Fibroblast of mammary gland (primary cell): ENCODE measurements around the gene MARK3.
"Not testable (repeated sequence)": the region's sequence is repeated elsewhere in the genome, so short reads cannot be mapped to it uniquely, and the experiment has no call there.

ENCODE experiments used
- DNase-seq: peaks from one replicate; pipeline ENCODE4 v3.0.0-alpha.2; 2010; ENCODE audit warnings: low read depth
- H3K4me3 ChIP-seq: 2 replicates; pipeline ENCODE4 v1.5.1; 2011; ENCODE audit warnings: low read depth, mild to moderate bottlenecking, low read length, moderate library complexity; ENCODE audit not compliant: control insufficient read depth
- TF ChIP-seq, protein P1 (sequence below): conservative IDR thresholded peaks from 2 replicates; pipeline ENCODE4 v1.5.1; 2011; ENCODE audit warnings: low read depth, low read length, inconsistent platforms; ENCODE audit not compliant: control insufficient read depth, insufficient read depth

MARK3 gene

DNA sequence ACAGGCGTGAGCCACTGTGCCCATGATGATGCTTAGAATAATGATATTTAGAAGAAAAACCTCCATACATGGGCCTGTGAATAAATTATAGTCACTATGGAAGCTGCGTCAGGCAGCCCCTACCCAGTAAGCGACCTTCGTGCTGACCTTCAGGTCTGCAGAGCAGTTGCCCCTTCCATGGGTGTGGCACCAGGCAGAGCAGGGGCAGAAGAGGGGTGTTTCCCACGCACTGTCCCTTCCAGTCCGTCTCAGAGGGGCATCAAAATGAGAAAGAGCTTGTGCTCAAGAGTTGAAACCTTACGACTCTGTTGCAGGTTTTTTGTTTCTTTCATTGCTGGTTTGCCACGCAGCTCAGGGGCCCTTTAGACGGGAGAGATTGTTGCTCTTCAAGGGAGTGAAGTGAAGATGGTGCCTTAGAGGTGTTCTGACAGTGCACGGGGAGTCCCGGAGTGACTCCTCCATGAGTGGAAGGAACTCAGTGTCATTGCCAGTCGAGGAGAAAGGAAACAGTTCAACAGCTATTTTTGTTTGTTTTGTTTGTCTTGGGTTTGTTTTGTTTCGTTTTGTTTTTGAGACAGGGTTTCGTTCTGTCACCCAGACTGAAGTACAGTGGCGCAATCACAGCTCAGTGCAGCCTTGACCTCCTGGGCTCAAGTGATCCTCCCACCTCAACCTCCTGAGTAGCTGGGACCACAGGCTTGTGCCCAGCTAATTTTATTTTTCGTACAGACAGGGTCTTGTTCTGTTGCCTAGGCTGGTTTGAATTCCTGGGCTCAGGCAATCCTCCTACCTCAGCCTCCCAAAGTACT is 123.5 kb downstream of the MARK3 start:
- DNase-seq, result no peak
- TF ChIP-seq, protein P1, sequence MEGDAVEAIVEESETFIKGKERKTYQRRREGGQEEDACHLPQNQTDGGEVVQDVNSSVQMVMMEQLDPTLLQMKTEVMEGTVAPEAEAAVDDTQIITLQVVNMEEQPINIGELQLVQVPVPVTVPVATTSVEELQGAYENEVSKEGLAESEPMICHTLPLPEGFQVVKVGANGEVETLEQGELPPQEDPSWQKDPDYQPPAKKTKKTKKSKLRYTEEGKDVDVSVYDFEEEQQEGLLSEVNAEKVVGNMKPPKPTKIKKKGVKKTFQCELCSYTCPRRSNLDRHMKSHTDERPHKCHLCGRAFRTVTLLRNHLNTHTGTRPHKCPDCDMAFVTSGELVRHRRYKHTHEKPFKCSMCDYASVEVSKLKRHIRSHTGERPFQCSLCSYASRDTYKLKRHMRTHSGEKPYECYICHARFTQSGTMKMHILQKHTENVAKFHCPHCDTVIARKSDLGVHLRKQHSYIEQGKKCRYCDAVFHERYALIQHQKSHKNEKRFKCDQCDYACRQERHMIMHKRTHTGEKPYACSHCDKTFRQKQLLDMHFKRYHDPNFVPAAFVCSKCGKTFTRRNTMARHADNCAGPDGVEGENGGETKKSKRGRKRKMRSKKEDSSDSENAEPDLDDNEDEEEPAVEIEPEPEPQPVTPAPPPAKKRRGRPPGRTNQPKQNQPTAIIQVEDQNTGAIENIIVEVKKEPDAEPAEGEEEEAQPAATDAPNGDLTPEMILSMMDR, result no peak
- H3K4me3 ChIP-seq, result no peak overlapping the region

DNA sequence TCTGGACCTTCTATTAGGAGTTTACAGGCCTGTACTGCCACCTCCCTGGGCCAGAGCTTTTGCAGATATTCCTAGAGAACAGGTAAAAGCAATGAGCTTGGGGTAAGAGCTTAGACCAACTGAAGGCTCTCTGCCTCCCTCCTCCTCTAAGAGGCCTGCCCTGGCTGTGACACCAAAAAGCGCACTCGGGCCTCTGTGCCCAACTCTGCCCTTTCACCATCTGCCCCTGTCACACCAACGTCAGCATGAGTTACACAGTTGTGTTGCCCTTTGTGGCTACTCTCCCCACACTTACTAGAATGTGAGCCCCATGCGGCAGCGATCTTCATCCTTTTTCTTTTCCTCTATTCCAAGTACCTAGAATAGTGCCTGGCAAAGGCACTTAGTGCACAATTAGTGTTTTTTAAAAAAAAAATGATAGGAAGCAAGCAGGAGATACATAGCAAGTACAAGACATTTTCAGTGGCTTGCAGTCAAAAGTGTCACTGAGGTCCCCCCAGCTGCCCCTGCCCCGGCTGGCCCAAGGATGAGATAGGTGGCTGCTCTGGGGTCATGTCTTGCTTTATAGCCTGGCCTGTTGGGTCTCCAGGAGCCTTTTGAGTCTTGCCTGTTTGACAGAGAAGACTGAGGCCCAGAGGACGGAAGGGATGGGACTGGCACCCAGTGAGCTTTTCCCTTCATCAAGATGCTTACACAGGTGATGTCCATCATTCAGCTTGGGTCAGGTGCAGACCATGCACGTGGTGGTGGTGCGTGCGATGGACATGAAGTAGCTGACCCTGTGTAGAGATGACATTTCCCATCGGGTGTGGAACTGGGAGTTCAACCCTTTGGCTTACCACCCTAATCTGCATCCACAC is 124.9 kb downstream of the MARK3 start:
- H3K4me3 ChIP-seq, result no peak overlapping the region
- TF ChIP-seq, protein P1, result no peak
- no peak for DNase-seq

DNA sequence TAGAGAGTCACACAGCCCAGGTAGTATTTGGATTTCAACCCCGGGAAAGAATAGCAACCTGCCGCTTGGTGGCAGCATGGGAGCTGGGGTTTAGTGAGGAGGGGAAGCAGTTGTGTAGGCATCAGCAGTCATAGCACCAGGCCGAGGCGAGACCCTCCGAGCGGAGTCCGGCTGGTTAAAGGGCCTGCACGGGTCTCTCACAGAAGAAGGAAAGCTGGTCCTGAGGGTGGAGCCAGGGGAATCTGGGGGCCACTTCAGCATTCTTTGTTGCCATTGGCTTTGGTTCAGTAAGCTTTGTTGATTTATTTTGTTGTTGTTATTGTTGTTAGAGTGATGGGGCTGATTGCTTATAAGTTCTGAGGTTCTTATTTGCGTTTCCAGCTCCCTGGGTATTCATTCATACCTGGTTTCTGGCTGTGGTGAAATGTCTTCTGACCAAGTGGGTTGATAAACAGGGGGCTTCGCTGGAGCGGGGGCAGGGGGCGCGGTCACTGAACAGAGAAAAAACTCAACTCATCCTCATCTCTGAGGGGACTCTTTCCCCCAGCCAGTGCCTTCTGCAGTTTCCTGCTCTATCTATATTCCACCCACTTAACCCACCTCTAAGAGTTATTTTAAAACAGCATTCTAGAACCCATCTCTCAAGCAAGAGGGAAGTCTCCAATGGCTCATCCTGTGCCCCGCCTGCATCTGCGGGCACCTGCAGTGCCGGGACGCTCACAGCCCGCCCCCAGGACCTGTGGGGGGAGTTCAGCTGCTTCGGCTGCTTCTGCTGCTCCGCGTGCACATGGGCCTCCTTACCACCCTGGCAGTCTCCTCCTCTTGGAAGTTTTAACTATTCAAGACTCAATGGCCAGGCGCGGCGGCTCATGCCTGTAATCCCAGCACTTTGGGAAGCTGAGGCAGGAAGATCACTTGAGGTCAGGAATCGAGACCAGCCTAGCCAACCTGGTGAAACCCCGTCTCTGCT is 125.8 kb downstream of the MARK3 start:
- no peak for DNase-seq
- H3K4me3 ChIP-seq, result no peak overlapping the region
- TF ChIP-seq, protein P1, result no peak

DNA sequence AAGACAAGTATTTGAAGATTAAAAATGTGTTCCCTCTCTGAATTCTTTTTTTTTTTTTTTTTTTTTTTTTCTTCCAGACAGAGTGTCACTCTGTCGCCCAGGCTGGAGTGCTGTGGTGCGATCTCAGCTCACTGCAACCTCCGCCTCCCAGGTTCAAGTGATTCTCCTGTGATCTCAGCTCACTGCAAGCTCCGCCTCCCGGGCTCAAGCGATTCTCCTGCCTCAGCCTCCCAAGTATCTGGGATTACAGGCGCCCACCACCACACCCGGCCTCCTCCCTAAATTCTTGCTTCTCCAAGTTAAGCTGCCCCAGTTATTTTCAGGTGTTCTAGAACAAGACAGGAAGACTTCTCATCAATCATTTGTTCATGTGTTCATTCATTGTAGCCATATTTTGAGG is 127.0 kb downstream of the MARK3 start:
- H3K4me3 ChIP-seq, DNase-seq: not testable (repeated sequence)

DNA sequence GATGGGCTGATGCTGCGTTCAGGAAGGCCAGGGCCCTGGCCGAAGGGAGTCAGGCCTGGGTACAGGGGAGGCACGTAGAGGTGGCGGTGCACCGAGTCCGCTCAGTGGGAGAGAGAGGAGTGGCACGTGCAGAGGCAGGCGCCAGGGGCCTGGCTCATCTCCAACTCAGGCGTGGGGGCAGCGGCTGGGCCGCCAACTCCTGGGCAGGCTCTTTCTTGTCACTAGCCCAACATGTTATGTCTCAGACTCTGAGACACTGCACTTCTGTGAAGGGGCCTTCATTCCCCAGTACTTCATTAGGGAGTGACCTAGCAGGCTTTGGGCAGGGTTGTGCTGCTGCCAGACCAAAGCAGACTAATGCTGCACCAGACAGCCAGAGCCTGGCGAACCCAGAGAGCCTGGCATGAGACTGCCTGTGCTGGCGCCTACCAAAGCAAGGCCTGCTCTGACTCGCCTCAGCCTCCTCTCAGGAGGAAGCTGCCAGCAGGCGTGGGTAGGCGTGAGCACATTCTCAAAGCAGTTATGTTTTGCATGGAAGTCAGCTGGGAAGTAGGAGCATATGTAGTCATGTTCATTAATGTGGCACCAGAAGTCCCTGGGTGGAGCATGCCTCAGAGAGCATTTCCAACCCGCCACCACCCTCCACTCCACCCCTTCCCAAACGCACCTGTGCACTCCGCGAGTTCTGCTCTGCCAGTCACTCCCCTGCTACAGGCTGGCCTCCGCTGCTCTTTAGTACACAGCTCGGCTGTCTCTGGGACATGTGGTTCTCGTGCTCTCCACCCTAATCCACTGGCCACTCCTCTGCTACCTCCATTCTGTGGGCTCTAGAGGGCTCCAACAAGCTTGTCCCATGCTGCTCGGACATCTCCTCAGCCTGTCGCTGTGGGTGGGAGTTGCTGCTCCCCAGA is 127.7 kb downstream of the MARK3 start:
- TF ChIP-seq, protein P1, result no peak
- H3K4me3 ChIP-seq, result no peak overlapping the region
- peak; percentile 80 for DNase-seq

DNA sequence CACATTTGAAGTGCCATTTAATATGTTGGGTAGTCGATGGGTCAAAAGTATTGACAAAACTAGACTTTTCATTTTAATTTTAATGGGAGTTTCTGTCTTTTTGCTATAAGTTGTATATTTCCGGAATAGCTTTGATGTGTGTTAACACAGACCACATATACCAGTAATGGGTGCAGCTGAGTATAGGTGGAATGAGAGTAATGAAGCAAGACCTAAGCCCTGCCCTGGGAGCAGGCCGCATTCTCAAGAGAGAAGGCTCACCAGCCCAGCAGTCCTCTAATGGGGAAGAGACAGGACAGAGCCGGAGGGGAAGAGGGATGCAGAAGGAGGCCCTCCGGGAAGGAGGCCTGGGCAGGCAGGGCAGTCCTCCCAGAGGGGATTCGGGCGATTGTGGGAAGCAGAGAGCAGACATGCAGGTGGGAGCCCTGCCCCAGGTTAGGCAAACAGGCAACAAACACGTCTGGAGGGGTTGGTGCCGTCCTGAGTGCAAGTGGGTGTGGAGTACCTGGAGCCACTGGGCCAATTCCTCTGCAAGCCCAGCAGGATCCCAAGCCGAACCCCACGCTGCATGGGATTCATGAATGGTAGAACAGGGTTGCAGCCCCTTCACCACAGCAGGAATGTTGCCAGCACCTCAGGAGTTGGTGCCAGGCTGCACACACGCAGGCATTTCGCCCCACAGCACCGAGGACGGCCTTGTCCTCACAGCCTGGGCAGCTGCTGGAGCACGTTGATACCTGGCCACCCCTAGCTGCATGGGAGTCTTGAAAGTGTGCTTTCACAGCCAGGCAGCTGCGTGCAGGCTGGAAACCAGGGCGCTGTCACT is 129.6 kb downstream of the MARK3 start:
- H3K4me3 ChIP-seq, result no peak overlapping the region
- no peak for DNase-seq
- TF ChIP-seq, protein P1, result no peak
